Measurements from ENCODE around the gene HMCES.

DNA sequence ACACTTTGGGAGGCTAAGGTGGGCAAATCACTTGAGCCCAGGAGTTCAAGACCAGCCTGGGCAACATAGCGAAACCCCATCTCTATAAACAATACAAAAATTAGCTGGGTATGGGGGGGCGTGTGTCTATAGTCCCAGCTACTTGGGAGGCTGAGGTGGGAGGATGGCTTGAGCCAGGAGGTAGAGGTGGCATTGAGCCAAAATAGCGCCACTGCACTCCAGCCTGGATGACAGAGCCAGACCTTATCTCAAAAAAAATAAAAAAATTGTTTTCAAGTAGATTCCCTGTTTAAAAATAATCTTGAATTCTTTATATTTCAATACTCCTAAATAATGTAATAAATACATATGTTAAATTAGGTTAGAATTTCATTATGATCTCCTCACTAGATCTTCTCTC lies 9.8 kb downstream of the HMCES start:
- TF ChIP-seq, protein P1, sequence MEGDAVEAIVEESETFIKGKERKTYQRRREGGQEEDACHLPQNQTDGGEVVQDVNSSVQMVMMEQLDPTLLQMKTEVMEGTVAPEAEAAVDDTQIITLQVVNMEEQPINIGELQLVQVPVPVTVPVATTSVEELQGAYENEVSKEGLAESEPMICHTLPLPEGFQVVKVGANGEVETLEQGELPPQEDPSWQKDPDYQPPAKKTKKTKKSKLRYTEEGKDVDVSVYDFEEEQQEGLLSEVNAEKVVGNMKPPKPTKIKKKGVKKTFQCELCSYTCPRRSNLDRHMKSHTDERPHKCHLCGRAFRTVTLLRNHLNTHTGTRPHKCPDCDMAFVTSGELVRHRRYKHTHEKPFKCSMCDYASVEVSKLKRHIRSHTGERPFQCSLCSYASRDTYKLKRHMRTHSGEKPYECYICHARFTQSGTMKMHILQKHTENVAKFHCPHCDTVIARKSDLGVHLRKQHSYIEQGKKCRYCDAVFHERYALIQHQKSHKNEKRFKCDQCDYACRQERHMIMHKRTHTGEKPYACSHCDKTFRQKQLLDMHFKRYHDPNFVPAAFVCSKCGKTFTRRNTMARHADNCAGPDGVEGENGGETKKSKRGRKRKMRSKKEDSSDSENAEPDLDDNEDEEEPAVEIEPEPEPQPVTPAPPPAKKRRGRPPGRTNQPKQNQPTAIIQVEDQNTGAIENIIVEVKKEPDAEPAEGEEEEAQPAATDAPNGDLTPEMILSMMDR (IDR thresholded peaks at IDR 0.05), result no peak
- TF ChIP-seq POLR2AphosphoS5 (IDR thresholded peaks at IDR 0.05), result no peak
- TF ChIP-seq POLR2A (IDR thresholded peaks at IDR 0.05), result no peak
